SK-N-MC (cell line): Measurements from ENCODE around the gene LDLRAD3.

ENCODE experiments used
- EZH2 ChIP-seq: fragments of 200-600 bp; sonication (generic); IDR thresholded peaks from one replicate; pipeline ENCODE4 v1.6.1; 2017; ENCODE audit warnings: antibody characterized with exemption
- POLR2AphosphoS5 ChIP-seq: IDR thresholded peaks from 2 replicates; pipeline ENCODE4 v1.6.1; 2012; ENCODE audit warnings: mild to moderate bottlenecking, low read depth, low read length, borderline replicate concordance

GRCh38 chr11:36247493-36247892, 303.6 kb downstream of the LDLRAD3 start:
- TF ChIP-seq POLR2AphosphoS5 (no peak), EZH2 (no peak)
